H1 (cell line): ENCODE data around the gene CDH12. TPM values are rescaled to one million over a fixed set of nuclear protein-coding genes. Genes with fewer than 3 reads are reported as not detected.

Experiments
- CTCF ChIA-PET: fragments of 300-600 bp; sonication (Branson Sonifier 250); formaldehyde crosslinking; loops from one replicate; lab custom pipeline; 2021; ENCODE audit not compliant: partially characterized antibody; lab: Charles Lee
- POLR2A ChIA-PET: fragments of 300-600 bp; sonication (Branson Sonifier 250); formaldehyde crosslinking; loops from one replicate; lab custom pipeline; 2021; ENCODE audit warnings: inconsistent platforms; ENCODE audit not compliant: partially characterized antibody; lab: Charles Lee
- DNase-seq, 2 experiments: peaks; one replicate each; pipeline versions ENCODE4 v3.0.0 to v3.0.0-alpha.2; 2010 to 2022; ENCODE audit warnings: low spot score in 2 of 2, low read depth in 1 of 2, mixed read lengths in 1 of 2
- FAIRE-seq: peaks from 2 replicates; lab custom pipeline; 2011; peaks lifted over from hg19 to GRCh38; lab: Jason Lieb, UNC
- H2AFZ ChIP-seq: 2 replicates; pipeline ENCODE4 v1.8.1; 2012; ENCODE audit warnings: low read length, inconsistent platforms
- H2AK5ac ChIP-seq: 2 replicates; pipeline ENCODE4 v1.6.1; 2013; ENCODE audit warnings: low read depth, low read length
- H2BK120ac ChIP-seq: replicated peaks from 2 replicates; pipeline ENCODE3; 2013; ENCODE audit warnings: low read depth, low read length, inconsistent platforms
- H2BK12ac ChIP-seq: 2 replicates; pipeline ENCODE4 v1.6.1; 2013; ENCODE audit warnings: low read depth, low read length
- H2BK15ac ChIP-seq: 2 replicates; pipeline ENCODE4 v1.6.1; 2013; ENCODE audit warnings: low read length
- H2BK20ac ChIP-seq: 2 replicates; pipeline ENCODE4 v1.6.1; 2013; ENCODE audit warnings: low read length
- H2BK5ac ChIP-seq: 2 replicates; pipeline ENCODE4 v1.6.1; 2013; ENCODE audit warnings: low read depth, low read length
- H3K14ac ChIP-seq: 2 replicates; pipeline ENCODE4 v1.6.1; 2013; ENCODE audit warnings: inconsistent platforms; ENCODE audit not compliant: insufficient read length
- H3K18ac ChIP-seq: 2 replicates; pipeline ENCODE4 v1.6.1; 2013; ENCODE audit warnings: low read length; ENCODE audit errors: extremely low read depth
- H3K23ac ChIP-seq: 2 replicates; pipeline ENCODE4 v1.6.1; 2013; ENCODE audit warnings: inconsistent platforms; ENCODE audit not compliant: insufficient read length
- H3K23me2 ChIP-seq: 2 replicates; pipeline ENCODE4 v1.6.1; 2013; ENCODE audit warnings: low read depth, low read length
- H3K27ac ChIP-seq: 2 replicates; pipeline ENCODE4 v1.6.1; 2011; ENCODE audit warnings: low read depth, low read length, inconsistent platforms
- H3K27me3 ChIP-seq, 4 experiments: replicated peaks in 1 of 4; 1 replicate in 1 of 4; 2 replicates in 3 of 4; pipeline versions ENCODE4 v1.6.1 to v1.8.1; 2011 to 2013; ENCODE audit warnings: low read length in 3 of 4, mild to moderate bottlenecking in 3 of 4, inconsistent platforms in 2 of 4, mixed read lengths in 2 of 4, moderate library complexity in 1 of 4; ENCODE audit not compliant: control insufficient read depth in 3 of 4, insufficient read depth in 3 of 4; ENCODE audit errors: extremely low read depth in 1 of 4
- H3K36me3 ChIP-seq, 4 experiments: 2 replicates each; pipeline versions ENCODE4 v1.6.1 to v1.8.1; 2011 to 2013; ENCODE audit warnings: mild to moderate bottlenecking in 4 of 4, low read length in 3 of 4, moderate library complexity in 2 of 4, control low read depth in 1 of 4, inconsistent platforms in 1 of 4; ENCODE audit not compliant: insufficient read depth in 4 of 4, control insufficient read depth in 2 of 4
- H3K4ac ChIP-seq: replicated peaks from 2 replicates; pipeline ENCODE3; 2013; ENCODE audit warnings: low read length, low read depth, mixed read lengths, inconsistent platforms; ENCODE audit not compliant: insufficient read length
- H3K4me1 ChIP-seq, 4 experiments: replicated peaks in 1 of 4; 1 replicate in 1 of 4; 2 replicates in 3 of 4; pipeline versions ENCODE4 v1.6.1 to v1.8.1; 2011 to 2013; ENCODE audit warnings: low read length in 3 of 4, inconsistent platforms in 2 of 4, mixed read lengths in 1 of 4; ENCODE audit not compliant: insufficient read depth in 4 of 4, control insufficient read depth in 3 of 4
- H3K4me2 ChIP-seq, 2 experiments: 2 replicates each; pipeline versions ENCODE4 v1.6.1 to v1.8.1; 2011 to 2013; ENCODE audit warnings: low read depth in 2 of 2, low read length in 2 of 2, control low read depth in 1 of 2, inconsistent platforms in 1 of 2, mild to moderate bottlenecking in 1 of 2; ENCODE audit not compliant: insufficient read depth in 1 of 2
- H3K4me3 ChIP-seq, 4 experiments: fragments of 200-600, 300-600 bp in 1 of 4; sonication (generic), shearing (Covaris generic), sonication (Bioruptor Twin) in 1 of 4; 2 replicates each; pipeline versions ENCODE4 v1.5.1 to v1.8.1; 2011 to 2016; ENCODE audit warnings: low read length in 4 of 4, low read depth in 3 of 4, control low read depth in 2 of 4, inconsistent platforms in 2 of 4, mild to moderate bottlenecking in 2 of 4, mixed read lengths in 1 of 4, moderate library complexity in 1 of 4; ENCODE audit not compliant: insufficient read depth in 2 of 4; ENCODE audit errors: extremely low read depth in 1 of 4
- H3K56ac ChIP-seq: replicated peaks from 2 replicates; pipeline ENCODE3; 2013; ENCODE audit warnings: low read depth, mild to moderate bottlenecking, mixed read lengths, low read length, inconsistent platforms; ENCODE audit not compliant: insufficient read length
- H3K79me1 ChIP-seq: 2 replicates; pipeline ENCODE4 v1.6.1; 2013; ENCODE audit warnings: low read depth, low read length, control low read depth
- H3K79me2 ChIP-seq, 2 experiments: 2 replicates each; pipeline versions ENCODE4 v1.6.1 to v1.8.1; 2012 to 2013; ENCODE audit warnings: low read length in 2 of 2, mild to moderate bottlenecking in 2 of 2, inconsistent platforms in 1 of 2; ENCODE audit not compliant: insufficient read depth in 2 of 2, control insufficient read depth in 1 of 2
- H3K9ac ChIP-seq, 4 experiments: replicated peaks in 1 of 4; 1 replicate in 1 of 4; 2 replicates in 3 of 4; pipeline versions ENCODE4 v1.6.1 to v1.8.1; 2011 to 2013; ENCODE audit warnings: low read depth in 3 of 4, low read length in 3 of 4, control low read depth in 2 of 4, mild to moderate bottlenecking in 2 of 4, moderate library complexity in 2 of 4, inconsistent platforms in 1 of 4; ENCODE audit errors: extremely low read depth in 1 of 4
- H3K9me3 ChIP-seq, 2 experiments: 2 replicates each; pipeline versions ENCODE4 v1.6.1 to v1.8.1; 2012 to 2013; ENCODE audit warnings: mild to moderate bottlenecking in 2 of 2, moderate library complexity in 2 of 2, control low read depth in 1 of 2, inconsistent platforms in 1 of 2, low read depth in 1 of 2, low read length in 1 of 2, mixed read lengths in 1 of 2; ENCODE audit not compliant: insufficient read depth in 2 of 2
- H4K20me1 ChIP-seq, 2 experiments: replicated peaks in 1 of 2; 2 replicates each; pipeline versions ENCODE3 to v1.8.1; 2011 to 2013; ENCODE audit warnings: inconsistent platforms in 2 of 2, low read length in 2 of 2, mild to moderate bottlenecking in 1 of 2; ENCODE audit not compliant: insufficient read depth in 2 of 2, control insufficient read depth in 1 of 2
- H4K5ac ChIP-seq: 2 replicates; pipeline ENCODE4 v1.6.1; 2013; ENCODE audit warnings: low read length, low read depth, mixed read lengths, inconsistent platforms; ENCODE audit not compliant: insufficient read length
- H4K8ac ChIP-seq: 2 replicates; pipeline ENCODE4 v1.8.0; 2013; ENCODE audit warnings: mild to moderate bottlenecking, moderate library complexity, low read length, inconsistent platforms; ENCODE audit not compliant: insufficient read depth; ENCODE audit errors: extremely low read depth
- H4K91ac ChIP-seq: replicated peaks from 2 replicates; pipeline ENCODE3; 2013; ENCODE audit warnings: low read length, mixed read lengths, inconsistent platforms; ENCODE audit not compliant: insufficient read length
- BRCA1 ChIP-seq: IDR thresholded peaks from 2 replicates; pipeline ENCODE4 v1.6.1; 2012; ENCODE audit warnings: low read depth, low read length, improper control_type of control experiment
- EZH2 ChIP-seq: fragments of 200-600 bp; sonication (generic); IDR thresholded peaks from 2 replicates; pipeline ENCODE4 v1.7.1; 2012; ENCODE audit warnings: low read depth, mild to moderate bottlenecking, moderate library complexity, low read length, inconsistent platforms; ENCODE audit not compliant: severe bottlenecking
- KDM1A ChIP-seq: fragments of 200-600, 300-600 bp; sonication (generic); IDR thresholded peaks from 2 replicates; pipeline ENCODE4 v1.7.1; 2016; ENCODE audit warnings: mild to moderate bottlenecking, low read length, borderline replicate concordance
- polyA plus RNA-seq, 7 experiments: library from polyadenylated mRNA; depleted of rRNA in 3 of 7; stranded (reverse) in 5 of 7; unstranded in 2 of 7; fragments of >200 nt in 5 of 7; fragments of 200-250 nt in 2 of 7; gene quantifications; 1 replicate in 5 of 7; 2 replicates in 1 of 7; 4 replicates in 1 of 7; pipeline versions ENCODE4 v1.2.1 to v1.2.3, GENCODE V29; 2011 to 2013; ENCODE audit warnings: missing spikeins in 2 of 7, mixed read lengths in 2 of 7
- total RNA-seq: library from RNA; stranded (reverse); fragmentation: NEBNext Ultra II Directional; extraction: Animal tissue kit (Norgen Biotek cat#: 25700); gene quantifications from 2 replicates; pipeline ENCODE4 v1.2.1, GENCODE V29; 2021

CDH12 gene
- total and polyA plus RNA-seq, 2 of the 8 experiments (the other 6 are each of a cell fraction or from before 2014, with no cell fraction given), result 0.03 TPM; not detected in 1

GRCh38 chr5:22245770-22246169 is 607.4 kb downstream of the CDH12 start:
- Histone ChIP-seq H2BK15ac (no peak overlapping the region), H3K14ac (no peak overlapping the region), H4K20me1 (no peaks in the 10 kb centered on the region), H3K4me2 (no peak overlapping the region), H3K36me3 (no peaks in the 10 kb centered on the region), H2BK12ac (no peak overlapping the region), H3K27me3 (no peaks in the 10 kb centered on the region), H2BK20ac (no peak overlapping the region), H4K91ac (no peak overlapping the region), H3K4ac (no peak overlapping the region), H2AK5ac (no peak overlapping the region), H3K18ac (no peak overlapping the region), H3K79me1 (no peaks in the 10 kb centered on the region), H2AFZ (no peak overlapping the region), H4K5ac (no peak overlapping the region), H3K56ac (no peak overlapping the region), H2BK120ac (no peak overlapping the region), H3K23me2 (no peaks in the 10 kb centered on the region), H3K23ac (no peak overlapping the region), H3K79me2 (no peaks in the 10 kb centered on the region), H4K8ac (no peak overlapping the region), H3K9me3 (no peaks in the 10 kb centered on the region), H3K4me1 (no peaks in the 10 kb centered on the region), H3K4me3 (no peak overlapping the region), H3K27ac (no peak overlapping the region), H3K9ac (no peak overlapping the region), H2BK5ac (no peak overlapping the region)
- ChIA-PET CTCF (interaction anchor here (0.5 to 0.9 kb wide), 2 partner anchors 12 to 1743 kb away, joined by 3 read pairs; no protein-coding TSS in a partner anchor), POLR2A (no interaction called here)
- DNase-seq (no peak), FAIRE-seq (no peak)
- TF ChIP-seq EZH2 (no peak), BRCA1 (no peak), KDM1A (no peak)
